ENCODE results near the gene SPO11.
A peak's percentile ranks its signal among the peaks of the same experiment; 100 is the strongest.

Gene SPO11

GRCh38 chr20:57317316-57317788, 12.3 kb upstream of the SPO11 start:
- Histone ChIP-seq H3K36me3 (ENCODE audit: control insufficient read depth, low read length) (peaks cover 5% of the 10 kb centered on the region), H3K9me3 (ENCODE audit: control insufficient read depth, insufficient read depth, low read length) (no peaks in the 10 kb centered on the region), H3K27me3 (ENCODE audit: control insufficient read depth, low read length) (no peaks in the 10 kb centered on the region), H3K27ac (ENCODE audit: low read depth, low read length) (peak overlapping the region; percentile 99), H3K9me2 (replicated peaks; ENCODE audit: control insufficient read depth, low read length) (no peaks in the 10 kb centered on the region), H3F3A (ENCODE audit: control insufficient read depth, insufficient read depth) (peaks cover 46% of the 10 kb centered on the region), H3K4me3 (ENCODE audit: low read length) (peak overlapping the region; percentile 72), H3K79me2 (ENCODE audit: control insufficient read depth, low read length) (peaks cover 24% of the 10 kb centered on the region), H3K4me2 (ENCODE audit: low read length) (peak overlapping the region; percentile 90), H3K4me1 (ENCODE audit: control insufficient read depth, low read length) (peaks cover 97% of the 10 kb centered on the region), H4K20me1 (ENCODE audit: control insufficient read depth, insufficient read depth, low read depth, low read length) (no peaks in the 10 kb centered on the region)
- TF ChIP-seq CTCF (IDR thresholded peaks at IDR 0.05; ENCODE audit: low read depth, low read length, poor library complexity, severe bottlenecking) (no peak), EZH2phosphoT487 (IDR thresholded peaks at IDR 0.05; ENCODE audit: borderline replicate concordance, low read length) (no peak)

GRCh38 chr20:57317789-57318371, 11.7 kb upstream of the SPO11 start:
- no peaks in the 10 kb centered on the region for H3K27me3 ChIP-seq (ENCODE audit: control insufficient read depth, low read length)
- H4K20me1 ChIP-seq (ENCODE audit: control insufficient read depth, insufficient read depth, low read depth, low read length): no peaks in the 10 kb centered on the region
- H3K9me3 ChIP-seq (ENCODE audit: control insufficient read depth, insufficient read depth, low read length): no peaks in the 10 kb centered on the region
- peak overlapping the region; percentile 72 for H3K4me3 ChIP-seq (ENCODE audit: low read length)
- peaks cover 25% of the 10 kb centered on the region for H3K79me2 ChIP-seq (ENCODE audit: control insufficient read depth, low read length)
- peaks cover 97% of the 10 kb centered on the region for H3K4me1 ChIP-seq (ENCODE audit: control insufficient read depth, low read length)
- peak overlapping the region; percentile 90 for H3K4me2 ChIP-seq (ENCODE audit: low read length)
- TF ChIP-seq EZH2phosphoT487 (IDR thresholded peaks at IDR 0.05; ENCODE audit: borderline replicate concordance, low read length) (no peak), CTCF (IDR thresholded peaks at IDR 0.05; ENCODE audit: low read depth, low read length, poor library complexity, severe bottlenecking) (no peak)
- H3F3A ChIP-seq (ENCODE audit: control insufficient read depth, insufficient read depth): peaks cover 51% of the 10 kb centered on the region
- H3K9me2 ChIP-seq (replicated peaks; ENCODE audit: control insufficient read depth, low read length): no peaks in the 10 kb centered on the region
- H3K36me3 ChIP-seq (ENCODE audit: control insufficient read depth, low read length): peaks cover 5% of the 10 kb centered on the region
- H3K27ac ChIP-seq (ENCODE audit: low read depth, low read length): peak overlapping the region; percentile 99

- H3K4me2 ChIP-seq (ENCODE audit: low read length): peak overlapping the region; percentile 94
- H4K20me1 ChIP-seq (ENCODE audit: control insufficient read depth, insufficient read depth, low read depth, low read length): no peaks in the 10 kb centered on the region
- peak overlapping the region; percentile 99 for H3K27ac ChIP-seq (ENCODE audit: low read depth, low read length)
- H3K9me3 ChIP-seq (ENCODE audit: control insufficient read depth, insufficient read depth, low read length): no peaks in the 10 kb centered on the region
- H3K9me2 ChIP-seq (replicated peaks; ENCODE audit: control insufficient read depth, low read length): no peaks in the 10 kb centered on the region
- peaks cover 32% of the 10 kb centered on the region for H3K79me2 ChIP-seq (ENCODE audit: control insufficient read depth, low read length)
- H3F3A ChIP-seq (ENCODE audit: control insufficient read depth, insufficient read depth): peaks cover 66% of the 10 kb centered on the region
- H3K4me3 ChIP-seq (ENCODE audit: low read length): peak overlapping the region; percentile 36
- TF ChIP-seq EZH2phosphoT487 (IDR thresholded peaks at IDR 0.05; ENCODE audit: borderline replicate concordance, low read length) (no peak), CTCF (IDR thresholded peaks at IDR 0.05; ENCODE audit: low read depth, low read length, poor library complexity, severe bottlenecking) (no peak)
- H3K4me1 ChIP-seq (ENCODE audit: control insufficient read depth, low read length): peaks cover 97% of the 10 kb centered on the region
- peaks cover 5% of the 10 kb centered on the region for H3K36me3 ChIP-seq (ENCODE audit: control insufficient read depth, low read length)
- H3K27me3 ChIP-seq (ENCODE audit: control insufficient read depth, low read length): no peaks in the 10 kb centered on the region
These were observed 10.0 kb upstream of the SPO11 start for GRCh38 chr20:57319584-57319983.
